GM19463 (cell line): ENCODE results near the gene FARS2.

ENCODE experiments used
- ATAC-seq: cut with Tn5 transposase; IDR thresholded peaks from one replicate; pipeline ENCODE4 v1.9.1; 2021; ENCODE audit warnings: mild to moderate bottlenecking, moderate library complexity; ENCODE audit not compliant: unreplicated experiment

Gene FARS2

DNA sequence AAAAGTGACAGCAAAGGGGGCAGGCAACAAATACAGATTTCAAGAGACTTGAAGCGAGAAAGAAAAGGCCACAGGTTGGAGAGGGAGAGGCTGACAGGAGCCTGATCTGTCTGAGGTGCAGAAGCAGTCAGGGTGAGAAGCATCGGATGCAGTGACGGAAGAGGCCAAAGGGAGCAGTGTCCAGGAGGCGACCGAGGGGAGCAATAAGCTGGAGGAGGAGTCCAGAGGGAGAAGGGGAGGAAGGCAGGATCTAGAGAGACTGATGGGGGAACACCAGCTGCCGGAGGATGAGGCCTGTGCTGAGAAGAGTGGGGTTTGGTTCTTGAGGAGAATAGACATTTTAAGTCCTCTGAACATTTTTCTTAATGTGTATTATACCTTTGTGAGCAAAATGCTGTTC, 23.8 kb downstream of the FARS2 start:
- ATAC-seq = no peak

- ATAC-seq = no peak
These were observed 24.2 kb downstream of the FARS2 start for GRCh38 chr6:5285526-5285925.

- ATAC-seq = peak; percentile 83
These were observed 25.5 kb downstream of the FARS2 start for GRCh38 chr6:5286780-5287179.

- no peak for ATAC-seq
These were observed 26.1 kb downstream of the FARS2 start for GRCh38 chr6:5287205-5287965.

- no peak for ATAC-seq
These were observed 26.6 kb downstream of the FARS2 start for GRCh38 chr6:5287966-5288297.

DNA sequence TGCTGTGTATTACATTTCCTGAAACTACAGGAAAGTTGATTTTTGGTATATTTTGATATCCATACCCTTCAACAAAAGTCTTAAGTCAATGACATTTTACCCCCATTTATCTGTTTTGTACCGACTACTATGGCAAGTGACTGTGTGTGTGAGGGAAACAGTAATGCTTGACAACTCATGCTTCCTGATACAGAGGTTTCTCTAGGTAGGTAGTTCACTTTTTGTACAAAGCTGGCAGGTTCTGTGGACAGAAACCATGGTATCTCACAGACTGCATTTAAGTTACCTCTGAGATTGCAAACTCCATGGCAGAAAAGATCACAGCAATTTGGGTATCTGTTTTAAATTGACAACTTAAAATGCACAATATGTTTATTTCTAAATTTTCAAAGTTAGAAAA, 28.8 kb downstream of the FARS2 start:
- no peak for ATAC-seq

GRCh38 chr6:5290500-5290899, 29.2 kb downstream of the FARS2 start:
- no peak for ATAC-seq

- ATAC-seq = no peak
These were observed 30.8 kb downstream of the FARS2 start for GRCh38 chr6:5292154-5292553.

DNA sequence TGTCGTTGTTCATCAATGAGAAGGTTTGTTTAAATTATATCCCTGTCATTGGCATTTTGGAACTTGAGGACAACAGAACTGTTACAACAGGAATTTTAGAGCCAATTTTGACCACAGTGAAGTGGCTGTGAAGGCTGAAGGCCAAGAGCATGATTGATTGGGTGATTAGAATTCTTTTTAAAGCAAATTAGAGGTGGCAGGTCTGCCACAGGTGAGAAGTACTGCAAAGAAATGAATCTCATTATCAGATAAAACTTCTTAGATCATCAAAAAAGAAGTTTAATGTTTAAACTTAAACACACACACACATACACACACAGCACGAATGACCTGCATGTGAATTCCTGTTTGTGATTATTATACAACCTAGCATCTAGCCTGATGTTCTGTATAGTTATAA, 32.4 kb downstream of the FARS2 start:
- no peak for ATAC-seq

DNA sequence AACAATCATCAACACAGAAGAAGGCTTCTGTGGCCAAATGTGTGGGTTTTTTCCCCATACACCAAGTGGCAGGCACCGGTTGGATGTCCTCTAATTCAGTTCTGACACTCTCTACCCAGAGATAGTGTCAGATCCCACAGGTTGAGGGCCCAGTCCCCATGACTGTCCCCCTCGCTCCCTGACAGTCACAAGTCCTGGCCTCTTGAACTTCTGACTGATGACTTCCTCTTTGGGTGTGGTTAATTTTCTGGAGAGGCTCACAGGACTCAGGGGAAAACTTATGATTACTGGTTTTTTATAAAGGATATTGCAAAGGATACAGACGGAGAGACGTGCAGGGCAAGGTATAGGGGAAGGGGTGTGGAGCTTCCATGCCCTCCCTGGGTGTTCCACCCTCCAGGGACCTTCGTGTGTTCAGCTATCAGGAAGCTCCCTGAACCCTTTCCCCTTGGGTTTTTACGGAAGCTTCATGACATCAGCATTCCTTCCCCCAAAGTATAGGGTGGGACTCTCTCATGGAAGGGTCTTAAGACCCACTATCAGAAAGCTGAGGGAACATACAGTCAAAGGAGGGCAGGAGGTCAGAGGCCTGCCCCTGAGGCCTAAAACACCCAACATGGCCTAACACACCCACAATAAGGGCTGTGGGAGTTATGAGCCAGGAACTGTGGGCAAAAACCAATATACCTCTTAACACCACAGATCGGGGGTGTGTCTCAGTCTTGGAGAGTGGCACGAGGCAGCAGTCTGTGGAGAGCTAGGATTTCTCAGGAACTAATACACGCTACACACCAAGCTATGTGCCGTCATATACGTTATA, 33.3 kb downstream of the FARS2 start:
- ATAC-seq = no peak

DNA sequence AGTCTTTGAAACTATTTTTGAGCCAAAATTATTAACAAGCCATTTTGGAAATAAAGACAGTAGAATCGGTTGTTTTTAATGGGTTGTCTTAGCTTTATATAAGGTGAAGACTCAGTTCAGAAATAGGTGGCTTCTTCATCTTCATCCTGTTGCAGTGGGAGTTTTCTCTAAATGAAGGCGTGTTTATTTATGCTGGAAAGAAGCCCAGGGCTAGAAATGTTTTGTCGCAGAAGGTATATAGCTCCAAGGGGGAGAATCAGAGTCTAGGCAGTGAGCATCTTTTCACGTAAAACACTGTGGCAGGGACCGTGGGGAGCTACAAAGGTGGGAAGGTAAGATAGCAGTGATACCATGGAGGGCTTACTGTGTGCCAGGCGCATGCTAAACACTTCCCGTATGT, 34.3 kb downstream of the FARS2 start:
- no peak for ATAC-seq

DNA sequence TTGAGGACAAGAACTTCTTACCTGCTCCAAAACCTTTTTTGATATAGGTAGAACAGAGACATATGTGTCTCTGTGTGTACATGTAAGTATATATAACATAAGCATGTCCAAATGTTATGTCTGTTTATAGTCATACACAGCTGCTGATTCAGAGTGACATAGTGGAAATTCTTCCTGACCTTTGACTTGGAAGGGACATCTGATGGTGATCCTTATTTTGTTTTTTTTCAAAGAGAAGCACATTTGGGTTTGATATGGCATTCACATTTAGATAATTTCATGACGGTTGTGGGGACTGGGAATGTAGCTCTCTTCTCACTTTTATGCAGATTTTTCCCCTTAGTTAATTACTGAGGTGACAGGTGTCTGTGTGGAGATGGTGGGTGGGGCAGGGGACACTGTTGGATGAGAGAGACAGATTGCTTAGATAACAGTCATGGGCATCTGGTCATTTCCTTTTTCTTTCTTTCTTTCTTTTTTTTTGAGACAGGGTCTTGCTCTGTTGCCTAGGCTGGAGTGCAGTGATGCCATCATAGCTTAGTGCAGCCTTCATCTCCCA, 39.0 kb downstream of the FARS2 start:
- no peak for ATAC-seq

GRCh38 chr6:5302220-5302946, 41.1 kb downstream of the FARS2 start:
- peak; percentile 88 for ATAC-seq

GRCh38 chr6:5302995-5303622, 41.8 kb downstream of the FARS2 start:
- peak; percentile 54 for ATAC-seq

GRCh38 chr6:5303682-5304081, 42.4 kb downstream of the FARS2 start:
- ATAC-seq = no peak

DNA sequence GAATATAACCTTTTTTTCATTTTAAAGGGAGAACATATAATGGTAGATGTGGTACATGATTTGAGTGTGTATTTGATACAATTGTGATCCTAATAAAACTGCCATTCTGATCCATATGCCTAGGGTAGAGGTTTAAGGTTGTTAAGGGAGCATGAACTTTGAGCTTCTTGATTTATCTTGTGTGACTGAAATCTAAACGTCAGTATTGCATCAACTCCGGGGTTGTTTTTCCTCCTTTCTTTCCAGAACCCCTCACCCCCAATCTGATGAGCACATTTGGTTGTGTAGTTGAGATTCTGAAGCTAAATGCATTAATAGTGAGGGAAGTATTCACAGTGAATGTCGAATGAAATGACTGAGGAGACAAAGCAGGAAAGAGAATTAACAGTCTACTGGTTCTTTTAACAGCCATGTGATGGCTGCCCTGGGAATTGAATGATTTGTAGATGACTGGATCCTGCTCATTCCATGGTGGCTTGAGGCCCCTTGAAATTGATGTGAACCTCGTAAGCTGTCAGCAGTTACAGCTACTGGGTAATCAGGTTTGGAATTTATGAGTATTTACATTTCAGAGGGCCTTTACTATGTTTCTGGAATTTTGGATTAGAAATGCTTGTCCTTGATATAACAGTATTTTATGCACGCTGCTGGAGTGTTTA, 44.8 kb downstream of the FARS2 start:
- ATAC-seq = no peak

GRCh38 chr6:5307058-5307457, 45.7 kb downstream of the FARS2 start:
- no peak for ATAC-seq

DNA sequence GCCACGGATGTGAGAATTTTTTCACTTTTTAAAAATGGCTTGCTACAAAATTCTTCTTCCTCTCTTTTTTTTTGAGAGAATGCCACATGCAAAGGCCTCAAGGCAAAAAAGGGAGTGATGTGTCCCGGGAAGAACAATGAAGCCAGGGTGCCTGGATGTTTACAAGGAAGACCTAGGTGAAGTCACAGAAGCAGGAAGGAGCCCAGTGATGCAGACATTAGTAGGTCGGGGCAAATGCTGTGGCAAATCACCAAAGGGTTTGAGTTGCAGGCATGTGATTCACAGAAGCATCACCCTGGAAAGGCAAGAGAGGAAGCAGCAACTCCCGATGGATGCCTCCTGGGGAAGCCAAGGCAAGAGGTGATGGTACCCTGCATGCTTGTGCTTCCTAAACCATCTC, 46.8 kb downstream of the FARS2 start:
- no peak for ATAC-seq

DNA sequence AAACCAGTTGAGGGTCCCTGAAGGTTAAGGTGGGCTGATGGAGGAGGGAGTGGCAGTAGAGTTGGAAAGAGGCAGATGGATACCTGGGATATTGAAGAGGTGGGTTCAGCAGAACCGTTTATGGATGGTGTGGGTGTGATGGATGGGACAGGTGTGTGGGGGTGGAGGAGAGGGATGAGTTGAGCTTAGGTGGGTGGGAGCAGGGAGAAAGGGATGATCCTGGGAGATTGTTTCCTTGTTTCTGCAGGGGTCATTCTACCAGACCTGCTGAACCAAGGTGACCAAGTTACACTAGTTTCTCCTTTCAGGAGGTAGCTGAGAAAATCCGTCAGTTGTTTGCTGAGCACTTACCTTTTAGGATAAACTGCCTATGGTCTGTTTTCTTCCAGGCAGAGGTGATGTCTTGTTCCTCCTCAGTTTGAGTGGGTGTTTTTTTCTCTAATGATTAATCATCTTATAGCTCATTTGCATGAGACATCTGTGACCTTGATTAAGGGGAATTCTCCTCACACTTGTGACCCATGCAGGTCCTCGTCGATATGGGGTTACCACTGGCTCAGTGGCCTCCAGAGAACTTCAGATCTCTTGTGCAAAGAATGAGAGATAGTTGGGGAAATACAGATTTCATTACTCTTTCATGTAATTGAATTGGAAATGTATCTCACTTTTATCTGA, 53.0 kb downstream of the FARS2 start:
- peak; percentile 87 for ATAC-seq

GRCh38 chr6:5315881-5316280, 54.6 kb downstream of the FARS2 start:
- ATAC-seq = no peak
